Skeletal muscle tissue (tissue), 4 donors: ENCODE measurements around the gene CEBPZ. TPM values are rescaled to one million over a fixed set of nuclear protein-coding genes. Genes with fewer than 3 reads are reported as not detected.
A peak's percentile ranks its signal among the peaks of the same experiment; 100 is the strongest.

Source experiments
- H3K27ac ChIP-seq: one replicate; pipeline ENCODE4 v1.7.0; 2013; ENCODE audit warnings: mild to moderate bottlenecking, low read depth, low read length, inconsistent platforms
- H3K27me3 ChIP-seq, 3 donors: one replicate each; pipeline ENCODE4 v1.7.0; 2013; ENCODE audit warnings: low read length in 3 of 3; ENCODE audit not compliant: control insufficient read depth in 3 of 3, insufficient read depth in 3 of 3
- H3K36me3 ChIP-seq, 3 donors: one replicate each; pipeline ENCODE4 v1.7.0; 2013; ENCODE audit warnings: low read length in 3 of 3; ENCODE audit not compliant: control insufficient read depth in 3 of 3, insufficient read depth in 3 of 3
- H3K4me1 ChIP-seq, 3 donors: one replicate each; pipeline ENCODE4 v1.7.0; 2013; ENCODE audit warnings: low read length in 3 of 3, mild to moderate bottlenecking in 3 of 3; ENCODE audit not compliant: control insufficient read depth in 3 of 3, insufficient read depth in 3 of 3
- H3K4me3 ChIP-seq, 3 donors: one replicate each; pipeline ENCODE4 v1.7.0; 2013; ENCODE audit warnings: low read length in 3 of 3
- H3K9ac ChIP-seq, 3 donors: one replicate each; pipeline ENCODE4 v1.7.0; 2013; ENCODE audit warnings: low read length in 3 of 3, mild to moderate bottlenecking in 3 of 3, moderate library complexity in 2 of 3, low read depth in 1 of 3
- H3K9me3 ChIP-seq, 3 donors: one replicate each; pipeline ENCODE4 v1.7.0; 2013; ENCODE audit warnings: low read length in 3 of 3; ENCODE audit not compliant: control insufficient read depth in 3 of 3
- total RNA-seq: library from RNA; depleted of rRNA; stranded (reverse); fragments of >200 nt; gene quantifications from one replicate; pipeline ENCODE4 v1.2.3, GENCODE V29; 2014
- donor health status: Osteomylitis.

The CEBPZ gene
- total RNA-seq, 1 donor from 2014 or later: 17.2 TPM

DNA sequence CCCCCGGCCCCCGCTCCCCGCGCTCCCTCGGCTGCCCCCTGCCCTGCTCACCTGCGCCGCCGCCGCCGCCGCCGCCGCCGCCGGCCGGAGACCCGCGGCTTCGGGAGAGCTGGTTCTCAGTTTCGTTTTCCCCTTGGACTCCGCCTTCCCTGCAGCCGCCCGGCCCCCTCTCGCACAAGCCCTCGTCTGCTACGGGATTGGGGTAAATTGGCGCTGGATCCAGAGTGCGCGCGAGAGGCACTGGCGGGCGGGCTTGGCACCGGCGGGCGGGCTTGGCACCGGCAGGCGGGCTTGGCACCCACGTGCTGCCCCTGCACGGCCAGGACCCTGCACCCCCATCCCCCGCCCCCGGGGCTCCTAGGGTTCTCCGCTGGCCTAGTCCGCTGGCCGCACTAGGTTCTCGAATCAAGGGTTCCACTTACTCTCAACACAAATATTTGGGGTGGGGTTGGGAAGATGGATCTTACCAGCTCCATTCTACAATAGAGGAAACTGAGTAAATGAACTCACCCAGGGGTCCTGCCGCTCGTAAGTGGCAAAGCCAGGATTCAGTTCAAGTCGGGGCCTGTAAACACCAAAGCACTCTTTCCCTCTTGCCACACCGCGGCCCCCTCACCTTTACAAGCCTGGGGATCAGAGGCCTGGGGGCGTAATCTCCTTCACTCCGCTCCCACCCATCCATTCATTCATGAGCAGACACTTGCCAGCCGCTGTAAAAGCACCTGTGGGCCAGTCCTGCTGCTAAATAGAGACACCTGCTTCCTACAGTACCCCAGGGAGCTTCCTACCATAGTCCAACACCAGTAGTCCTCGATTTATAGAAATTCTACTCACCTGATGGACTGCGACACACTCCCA is 74.3 kb downstream of the CEBPZ start, which contains the start of gene EIF2AK2:
EIF2AK2 (minus strand) TSS at position 124 of the 858 bp plus-strand sequence. CDS start 9,174 bp downstream, outside the sequence.
- H3K4me3 ChIP-seq: peak within 1 kb of the TSS; percentile 76 to 78 (median 78)
- H3K36me3 ChIP-seq: peaks cover 0 to 3% (median 3%) of the 10 kb centered on the region in 3 donors
- peak within 1 kb of the TSS; percentile 89 to 91 (median 91) for H3K9ac ChIP-seq
- peaks cover 11 to 19% (median 13%) of the 10 kb centered on the region in 3 donors for H3K4me1 ChIP-seq
- H3K9me3 ChIP-seq: no peaks in the 10 kb centered on the region
- H3K27ac ChIP-seq: peak within 1 kb of the TSS; percentile 59
- H3K27me3 ChIP-seq: no peaks in the 10 kb centered on the region

DNA sequence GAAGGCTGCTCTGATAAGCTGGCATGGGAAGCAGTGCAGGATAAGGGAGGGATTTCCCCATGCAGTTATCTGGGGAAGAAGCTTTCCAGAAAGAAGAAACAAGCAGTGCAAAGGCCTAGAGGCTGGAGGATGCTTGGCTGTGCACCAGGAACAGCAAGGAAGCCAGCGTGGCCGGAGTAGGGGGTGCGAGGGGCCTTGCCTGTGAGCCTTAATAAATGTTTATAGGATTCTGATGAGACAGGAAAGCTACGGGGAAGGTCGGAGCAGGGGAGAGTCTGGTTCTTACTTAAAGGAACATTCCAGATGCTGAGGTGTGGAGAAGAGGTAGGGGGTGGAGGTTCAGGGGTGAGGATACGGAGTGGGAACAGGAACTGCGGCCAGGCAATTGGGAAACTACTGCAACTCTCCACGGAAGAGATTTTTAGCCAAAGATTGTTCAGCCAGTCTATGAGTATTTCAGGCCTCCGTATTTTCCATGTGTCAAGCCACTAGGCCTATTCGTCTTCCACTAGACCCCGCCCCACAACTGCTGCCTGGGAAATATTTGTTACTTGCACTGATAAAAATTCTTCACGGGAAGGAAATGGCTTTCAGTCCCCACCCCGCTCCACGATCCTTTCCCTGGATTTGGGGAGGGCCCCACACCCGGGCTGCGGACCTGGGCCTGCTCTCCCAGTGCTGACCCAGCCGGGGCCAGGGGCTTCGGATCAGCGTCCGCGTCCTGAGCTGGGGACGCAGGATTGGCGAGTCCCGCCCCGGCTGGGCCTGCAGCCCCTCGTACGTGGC is 75.1 kb downstream of the CEBPZ start:
- H3K4me3 ChIP-seq: peak overlapping the region; percentile 76 to 78 (median 78)
- peaks cover 11 to 19% (median 13%) of the 10 kb centered on the region in 3 donors for H3K4me1 ChIP-seq
- H3K9me3 ChIP-seq: no peaks in the 10 kb centered on the region
- H3K9ac ChIP-seq: peak overlapping the region; percentile 89 to 91 (median 91)
- H3K27me3 ChIP-seq: no peaks in the 10 kb centered on the region
- peaks cover 0 to 3% (median 3%) of the 10 kb centered on the region in 3 donors for H3K36me3 ChIP-seq
- H3K27ac ChIP-seq: peak overlapping the region; percentile 59

DNA sequence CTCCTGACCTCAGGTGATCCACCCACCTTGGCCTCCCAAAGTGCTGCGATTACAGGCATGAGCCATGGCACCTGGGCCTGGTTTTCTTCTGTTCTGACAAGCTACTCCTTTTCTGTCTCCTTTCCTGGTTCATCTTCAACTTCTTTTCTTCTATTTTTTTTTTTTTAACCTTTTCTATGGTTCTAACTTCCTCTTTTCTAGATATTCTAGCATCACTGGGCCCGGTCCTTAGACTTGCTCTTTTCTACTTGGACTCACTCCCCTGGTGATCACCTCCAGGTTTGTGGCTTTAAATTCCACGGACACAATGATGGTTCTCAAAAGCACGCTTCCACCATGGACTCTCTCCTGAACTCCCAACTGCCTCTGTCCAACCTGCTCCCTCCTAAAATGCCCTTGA is 76.6 kb downstream of the CEBPZ start:
- H3K27me3 ChIP-seq: no peaks in the 10 kb centered on the region
- peaks cover 0 to 3% (median 3%) of the 10 kb centered on the region in 3 donors for H3K36me3 ChIP-seq
- H3K27ac ChIP-seq: no peak overlapping the region
- H3K9me3 ChIP-seq: no peaks in the 10 kb centered on the region
- no peak overlapping the region for H3K4me3 ChIP-seq
- peaks cover 11 to 19% (median 15%) of the 10 kb centered on the region in 3 donors for H3K4me1 ChIP-seq
- H3K9ac ChIP-seq: no peak overlapping the region

DNA sequence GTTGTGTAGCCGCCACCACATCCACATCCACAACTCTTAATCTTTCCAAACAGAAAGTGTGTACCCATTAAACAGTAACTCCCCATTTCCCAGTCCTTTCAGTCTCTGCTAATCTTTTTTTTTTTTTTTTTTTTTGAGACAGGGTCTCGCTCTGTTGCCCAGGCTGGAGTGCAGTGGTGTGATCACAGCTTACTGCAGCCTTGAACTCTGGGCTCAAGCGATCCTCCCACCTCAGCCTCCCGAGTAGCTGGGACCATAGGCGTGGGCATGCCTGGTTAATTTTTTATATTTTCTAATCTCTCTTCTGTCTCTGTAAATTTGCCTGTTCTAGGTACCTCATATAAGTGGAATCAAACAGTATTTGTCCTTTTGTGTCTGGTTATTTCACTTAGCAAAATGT is 78.2 kb downstream of the CEBPZ start:
- Histone ChIP-seq H3K36me3 (peaks cover 5 to 7% (median 6%) of the 10 kb centered on the region in 3 donors), H3K9me3 (no peaks in the 10 kb centered on the region), H3K27ac (no peak overlapping the region), H3K9ac (no peak overlapping the region), H3K27me3 (no peaks in the 10 kb centered on the region), H3K4me3 (no peak overlapping the region), H3K4me1 (peaks cover 11 to 19% (median 17%) of the 10 kb centered on the region in 3 donors)

Other genes with a start within 250 kb of the CEBPZ start
- 41.2 TPM for gene HEATR5B, start 147.2 kb downstream of the CEBPZ start, total RNA-seq
- 3.7 TPM for gene GPATCH11, start 147.1 kb downstream of the CEBPZ start, total RNA-seq
- gene EIF2AK2, start 74.6 kb downstream of the CEBPZ start, total RNA-seq: 22.4 TPM
- gene SULT6B1, start 42.9 kb downstream of the CEBPZ start, total RNA-seq: not detected
- 13.0 TPM for gene CEBPZOS, start 35.1 kb downstream of the CEBPZ start, total RNA-seq
- 6.3 TPM for gene NDUFAF7, start 62 bp upstream of the CEBPZ start, total RNA-seq
- gene PRKD3, start 93.2 kb upstream of the CEBPZ start, total RNA-seq: 48.5 TPM
- 5.2 TPM for gene QPCT, start 113.0 kb upstream of the CEBPZ start, total RNA-seq